Vagina (tissue), 2 donors: ENCODE measurements around the gene TNFSF8.

Source experiments
- POLR2A ChIP-seq, 2 donors: fragments of 450-650 bp; IDR thresholded peaks; one replicate each; pipeline ENCODE4 v1.6.1; 2017; ENCODE audit warnings: antibody characterized with exemption in 2 of 2, mild to moderate bottlenecking in 2 of 2, moderate library complexity in 2 of 2
- POLR2AphosphoS5 ChIP-seq, 2 donors: sonication (generic); formaldehyde crosslinking; IDR thresholded peaks; one replicate each; pipeline ENCODE4 v1.9.0; 2017; ENCODE audit warnings: antibody characterized with exemption in 2 of 2, mild to moderate bottlenecking in 2 of 2, low read depth in 1 of 2; ENCODE audit not compliant: insufficient read depth in 1 of 2
- TF ChIP-seq, protein P1 (sequence below), 3 experiments: fragments of 450-650 bp in 2 of 3; fragments of 200-600 bp in 1 of 3; sonication (generic) in 1 of 3; IDR thresholded peaks; one replicate each; pipeline ENCODE4 v1.5.1; 2017 to 2019; ENCODE audit warnings: antibody characterized with exemption in 3 of 3, mild to moderate bottlenecking in 2 of 3, moderate library complexity in 2 of 3

DNA sequence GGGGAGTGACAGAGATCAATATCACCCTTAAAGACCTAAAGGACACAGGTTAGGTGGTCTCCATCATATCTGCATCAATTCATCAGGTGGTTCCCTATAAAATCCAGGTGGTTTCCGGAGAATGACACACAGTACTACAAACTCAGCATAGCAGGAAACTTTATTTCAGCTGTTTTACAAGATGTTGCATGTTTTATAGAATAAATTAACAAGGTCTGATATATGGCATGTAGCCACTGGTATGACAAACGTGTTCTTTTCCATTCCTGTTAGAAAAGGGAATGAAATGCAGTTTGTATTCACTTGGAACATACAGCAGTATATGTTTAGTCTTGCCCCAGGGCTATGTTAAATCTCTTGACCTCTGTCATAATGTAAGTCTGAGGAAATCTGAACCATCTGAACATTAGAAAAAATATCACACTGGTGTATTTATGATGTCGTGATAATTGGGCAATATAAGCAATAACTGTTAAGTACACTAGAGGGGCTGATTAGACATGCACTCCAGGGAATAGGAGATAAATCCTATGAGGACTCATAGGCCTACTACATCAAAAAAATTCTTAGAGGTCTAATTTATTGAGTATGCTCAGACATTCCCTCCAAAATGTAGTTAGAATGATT is 42.2 kb upstream of the TNFSF8 start:
- TF ChIP-seq, protein P1, sequence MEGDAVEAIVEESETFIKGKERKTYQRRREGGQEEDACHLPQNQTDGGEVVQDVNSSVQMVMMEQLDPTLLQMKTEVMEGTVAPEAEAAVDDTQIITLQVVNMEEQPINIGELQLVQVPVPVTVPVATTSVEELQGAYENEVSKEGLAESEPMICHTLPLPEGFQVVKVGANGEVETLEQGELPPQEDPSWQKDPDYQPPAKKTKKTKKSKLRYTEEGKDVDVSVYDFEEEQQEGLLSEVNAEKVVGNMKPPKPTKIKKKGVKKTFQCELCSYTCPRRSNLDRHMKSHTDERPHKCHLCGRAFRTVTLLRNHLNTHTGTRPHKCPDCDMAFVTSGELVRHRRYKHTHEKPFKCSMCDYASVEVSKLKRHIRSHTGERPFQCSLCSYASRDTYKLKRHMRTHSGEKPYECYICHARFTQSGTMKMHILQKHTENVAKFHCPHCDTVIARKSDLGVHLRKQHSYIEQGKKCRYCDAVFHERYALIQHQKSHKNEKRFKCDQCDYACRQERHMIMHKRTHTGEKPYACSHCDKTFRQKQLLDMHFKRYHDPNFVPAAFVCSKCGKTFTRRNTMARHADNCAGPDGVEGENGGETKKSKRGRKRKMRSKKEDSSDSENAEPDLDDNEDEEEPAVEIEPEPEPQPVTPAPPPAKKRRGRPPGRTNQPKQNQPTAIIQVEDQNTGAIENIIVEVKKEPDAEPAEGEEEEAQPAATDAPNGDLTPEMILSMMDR (IDR thresholded peaks at IDR 0.05) = no peak
- TF ChIP-seq POLR2A (IDR thresholded peaks at IDR 0.05) (no peak), POLR2AphosphoS5 (IDR thresholded peaks at IDR 0.05; ENCODE audit: insufficient read depth in 1 of 2, low read depth in 1 of 2) (no peak)
